MG63 (cell line): Measurements from ENCODE around the gene RASGEF1B. TPM values are rescaled to one million over a fixed set of nuclear protein-coding genes. Genes with fewer than 3 reads are reported as not detected.

ENCODE experiments used
- DNase-seq: peaks from one replicate; pipeline ENCODE4 v3.0.0-alpha.2; 2020
- H3K27me3 ChIP-seq: fragments of 250-450 bp; sonication (Bioruptor Pico); 2 replicates; pipeline ENCODE4 v1.5.1; 2020; ENCODE audit warnings: mild to moderate bottlenecking, moderate library complexity
- H3K36me3 ChIP-seq: fragments of 250-450 bp; sonication (Bioruptor Pico); 2 replicates; pipeline ENCODE4 v1.5.1; 2020; ENCODE audit warnings: mild to moderate bottlenecking, moderate library complexity
- H3K4me3 ChIP-seq: fragments of 250-450 bp; sonication (Bioruptor Pico); 2 replicates; pipeline ENCODE4 v1.5.1; 2020; ENCODE audit warnings: mild to moderate bottlenecking, moderate library complexity
- H3K9me3 ChIP-seq: fragments of 250-450 bp; sonication (Bioruptor Pico); 2 replicates; pipeline ENCODE4 v1.5.1; 2020; ENCODE audit warnings: mild to moderate bottlenecking, moderate library complexity
- total RNA-seq: library from RNA; depleted of rRNA; stranded (reverse); fragments of >200 nt; shearing (Covaris generic); gene quantifications from 2 replicates; pipeline ENCODE4 v1.2.3, GENCODE V29; 2014; ENCODE audit warnings: low replicate concordance; rRNA removed

RASGEF1B gene
- total RNA-seq = 0.53 TPM in 1 of 2 replicates, not detected in the other

DNA sequence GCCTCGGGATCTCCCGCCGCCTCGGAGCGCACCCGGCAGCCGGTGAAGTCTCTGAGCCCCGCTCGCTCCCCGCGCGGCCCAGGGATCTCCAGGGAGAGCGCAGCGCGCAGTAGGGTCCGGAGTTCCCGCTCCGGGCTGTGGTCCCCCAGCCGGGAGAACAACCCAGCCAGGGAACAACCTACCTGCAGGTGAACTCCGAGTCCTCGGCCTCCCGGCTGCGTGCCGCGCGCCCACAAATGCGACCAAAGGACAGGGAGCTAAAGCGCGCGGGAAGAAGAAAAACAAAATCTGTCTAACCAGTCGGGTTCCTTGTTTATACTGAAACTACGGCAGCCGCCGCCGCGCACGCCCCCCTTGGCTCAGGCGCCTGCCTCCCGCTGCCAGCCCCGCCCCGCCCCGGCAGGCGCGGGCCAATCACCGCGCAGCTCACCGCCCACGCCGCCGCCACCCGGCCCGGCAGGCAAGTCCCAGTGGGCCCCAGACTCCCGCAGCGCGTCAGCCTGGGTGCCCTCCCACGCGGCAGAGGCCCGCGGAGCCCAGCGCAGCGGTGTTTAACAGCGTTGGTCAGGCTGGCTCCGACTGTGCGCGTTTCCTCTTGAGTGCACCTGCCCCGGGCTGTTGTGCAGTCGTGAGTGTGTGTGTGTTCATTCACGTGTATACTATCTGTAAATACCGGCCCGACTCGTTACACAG, at the start of gene RASGEF1B:
Gene RASGEF1B, minus strand, starts transcription at position 320 of the 693 bp plus-strand sequence. CDS start 12,399 bp downstream, outside the sequence.
- Histone ChIP-seq H3K9me3 (no peaks in the 10 kb centered on the region), H3K36me3 (no peaks in the 10 kb centered on the region), H3K4me3 (peak within 1 kb of the TSS; percentile 49), H3K27me3 (peaks cover 8% of the 10 kb centered on the region; the same call in 1 of the 2 replicates)
- peak; percentile 71 for DNase-seq

DNA sequence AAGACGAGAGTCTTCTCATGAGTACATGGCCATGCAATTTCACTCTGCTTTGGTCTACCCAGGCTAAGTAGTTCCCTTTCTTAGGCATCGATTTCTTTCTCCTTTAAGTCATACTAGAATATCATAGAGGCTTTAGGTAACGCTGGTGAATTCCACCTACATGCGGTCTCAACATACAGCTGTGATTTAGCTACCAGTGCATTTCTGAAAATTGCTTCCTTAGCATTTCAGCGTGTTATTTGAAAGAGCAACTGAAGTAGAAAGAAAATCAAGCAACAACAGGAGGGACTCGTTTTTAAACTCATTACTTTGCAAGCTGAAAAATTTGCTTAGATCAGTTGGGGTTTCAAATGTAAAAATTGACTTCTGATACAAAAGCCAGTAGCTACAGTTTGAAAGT, 48.1 kb upstream of the RASGEF1B start:
- Histone ChIP-seq H3K9me3 (no peaks in the 10 kb centered on the region), H3K27me3 (no peaks in the 10 kb centered on the region), H3K36me3 (no peaks in the 10 kb centered on the region), H3K4me3 (no peak overlapping the region)
- no peak for DNase-seq

DNA sequence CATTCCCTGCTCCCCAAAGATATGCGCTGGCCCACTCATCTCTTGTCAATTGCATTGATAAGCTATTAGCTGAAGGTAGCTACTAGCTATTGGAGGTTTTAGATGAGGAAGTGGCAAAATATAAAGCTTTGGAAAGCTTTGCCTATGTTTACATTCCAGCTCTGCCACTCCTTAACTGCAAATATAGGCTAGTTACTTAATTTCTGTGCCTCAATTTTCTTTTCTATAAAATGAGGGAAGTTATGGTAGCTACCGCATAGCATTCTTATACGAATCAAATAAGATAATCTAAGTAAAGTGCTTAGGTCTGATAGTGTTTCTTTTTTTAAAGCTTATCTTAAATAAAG, 47.7 kb upstream of the RASGEF1B start:
- DNase-seq = no peak
- Histone ChIP-seq H3K9me3 (no peaks in the 10 kb centered on the region), H3K27me3 (no peaks in the 10 kb centered on the region), H3K4me3 (no peak overlapping the region), H3K36me3 (no peaks in the 10 kb centered on the region)

DNA sequence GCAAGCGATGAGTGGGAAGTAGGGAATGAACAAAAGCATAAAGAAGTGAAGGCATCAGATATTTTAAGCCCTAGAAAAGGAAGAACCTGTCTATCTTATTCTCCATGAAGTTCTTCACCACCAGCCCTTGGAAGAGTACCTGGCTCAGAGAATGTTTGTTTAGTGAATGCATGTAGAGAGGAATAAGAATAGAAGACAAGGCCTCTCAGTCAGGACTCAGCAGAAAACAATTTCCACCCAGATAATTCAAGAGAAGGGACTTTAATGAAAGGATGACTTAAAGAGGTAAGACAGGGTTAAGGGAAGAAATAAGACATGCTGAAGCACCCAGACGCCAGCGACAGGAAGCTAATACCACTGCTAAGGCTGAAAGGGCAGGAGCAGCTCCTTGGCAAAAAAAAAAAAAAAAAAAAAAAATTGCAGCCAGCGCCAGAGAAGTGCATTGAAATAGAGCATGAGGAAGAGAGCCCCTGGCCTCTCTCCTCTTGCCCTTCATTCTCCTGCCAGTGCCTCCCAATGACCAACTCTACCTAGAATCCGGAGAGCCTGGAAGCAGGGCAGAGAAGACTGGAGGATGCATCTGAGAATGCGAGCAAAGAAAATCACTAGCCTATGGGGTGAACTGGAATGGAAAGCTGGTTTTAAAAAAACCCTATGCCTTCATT, 47.2 kb upstream of the RASGEF1B start:
- H3K36me3 ChIP-seq = no peaks in the 10 kb centered on the region
- no peaks in the 10 kb centered on the region for H3K27me3 ChIP-seq
- no peak for DNase-seq
- no peak overlapping the region for H3K4me3 ChIP-seq
- H3K9me3 ChIP-seq = no peaks in the 10 kb centered on the region

DNA sequence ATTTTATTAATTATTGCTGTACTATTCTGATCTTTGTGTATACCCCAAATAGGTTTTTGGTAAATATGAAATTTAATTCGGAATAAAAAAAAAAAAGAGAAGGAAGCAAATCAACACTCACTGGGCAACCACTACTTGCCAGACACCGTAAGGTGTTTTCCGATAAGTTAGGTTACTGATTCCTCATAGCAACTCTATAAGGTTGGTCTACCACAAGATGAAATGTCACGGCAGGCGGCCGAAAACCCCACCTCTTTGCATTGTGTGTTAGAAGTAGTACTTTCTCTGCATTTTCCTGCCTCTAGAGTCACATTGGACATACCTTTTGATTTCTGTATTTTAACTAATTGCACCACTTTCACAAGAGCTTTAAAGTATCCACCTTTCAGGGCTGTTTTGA, 44.5 kb upstream of the RASGEF1B start:
- no peak overlapping the region for H3K4me3 ChIP-seq
- H3K27me3 ChIP-seq = no peaks in the 10 kb centered on the region
- H3K9me3 ChIP-seq = no peaks in the 10 kb centered on the region
- H3K36me3 ChIP-seq = no peaks in the 10 kb centered on the region
- DNase-seq = no peak

DNA sequence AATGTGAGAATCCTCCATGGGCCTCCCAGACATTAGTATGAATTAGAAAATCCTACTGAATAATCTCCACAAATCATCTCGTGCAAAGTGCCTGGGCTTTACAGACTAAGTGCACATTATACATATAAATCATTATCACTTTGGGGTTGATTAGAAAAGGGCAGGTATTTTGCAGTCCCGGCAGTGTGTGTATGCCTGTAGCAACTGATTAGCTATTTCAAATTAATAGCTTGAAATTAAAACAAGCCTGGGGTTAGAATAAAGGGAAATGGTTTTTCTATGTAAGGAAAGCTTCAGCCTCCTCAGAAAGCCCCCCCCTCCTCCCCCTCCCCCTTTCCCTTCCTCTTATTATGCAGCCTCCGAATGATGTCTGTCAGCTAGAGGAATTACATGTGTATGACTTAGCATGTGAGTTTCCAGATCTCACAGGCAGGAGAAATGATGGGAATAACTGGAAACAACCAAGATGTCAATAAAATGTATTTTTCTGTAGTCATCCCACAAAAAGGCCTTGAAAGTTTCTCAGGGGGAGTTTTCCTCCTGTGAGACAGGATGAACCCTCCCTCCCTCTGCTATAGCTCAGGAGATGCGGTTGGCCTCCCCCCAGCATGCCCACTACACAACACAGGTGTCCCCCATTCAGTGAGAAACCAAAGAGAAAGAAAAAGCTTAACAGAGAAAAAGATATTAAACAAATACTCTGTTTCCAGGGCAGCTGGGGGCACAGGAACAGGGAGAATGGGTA, 41.2 kb upstream of the RASGEF1B start:
- no peaks in the 10 kb centered on the region for H3K36me3 ChIP-seq
- H3K9me3 ChIP-seq = no peaks in the 10 kb centered on the region
- no peak overlapping the region for H3K4me3 ChIP-seq
- no peaks in the 10 kb centered on the region for H3K27me3 ChIP-seq
- no peak for DNase-seq

DNA sequence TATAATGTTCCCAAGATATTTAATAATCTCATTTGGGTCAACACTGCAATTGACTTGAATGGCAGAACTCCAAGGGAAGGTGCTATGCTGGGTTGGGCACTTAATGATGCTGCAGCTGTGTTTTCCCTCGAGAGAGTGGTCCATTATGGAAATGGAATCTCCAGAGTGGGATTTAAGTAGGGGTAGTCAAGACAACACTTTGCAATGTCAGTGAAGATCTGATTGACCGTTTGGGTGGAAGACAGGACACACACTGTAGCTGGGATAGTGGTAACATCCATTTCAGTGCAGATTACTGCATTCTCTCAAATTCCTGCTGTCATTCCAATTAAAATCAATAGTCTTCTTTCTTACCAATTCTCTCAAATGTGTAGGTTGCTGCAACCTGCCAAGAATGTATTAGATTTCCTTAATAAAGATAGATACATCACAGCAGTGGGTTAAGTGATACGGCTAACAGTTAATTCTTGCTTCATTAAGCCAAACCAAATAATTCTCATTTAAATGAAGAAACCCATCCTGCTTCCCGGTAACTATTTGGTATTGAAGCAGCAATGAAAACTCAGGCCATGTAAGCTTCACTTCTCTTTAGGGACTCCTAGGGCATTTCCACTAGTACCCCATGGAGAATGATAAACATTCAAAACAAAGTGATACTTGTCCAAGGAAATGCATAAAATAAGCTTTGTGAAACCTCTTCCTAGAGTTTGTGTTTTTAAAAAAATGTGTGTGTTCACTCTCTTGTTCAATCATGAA, 40.5 kb upstream of the RASGEF1B start:
- no peaks in the 10 kb centered on the region for H3K36me3 ChIP-seq
- no peaks in the 10 kb centered on the region for H3K27me3 ChIP-seq
- no peak for DNase-seq
- no peaks in the 10 kb centered on the region for H3K9me3 ChIP-seq
- no peak overlapping the region for H3K4me3 ChIP-seq

DNA sequence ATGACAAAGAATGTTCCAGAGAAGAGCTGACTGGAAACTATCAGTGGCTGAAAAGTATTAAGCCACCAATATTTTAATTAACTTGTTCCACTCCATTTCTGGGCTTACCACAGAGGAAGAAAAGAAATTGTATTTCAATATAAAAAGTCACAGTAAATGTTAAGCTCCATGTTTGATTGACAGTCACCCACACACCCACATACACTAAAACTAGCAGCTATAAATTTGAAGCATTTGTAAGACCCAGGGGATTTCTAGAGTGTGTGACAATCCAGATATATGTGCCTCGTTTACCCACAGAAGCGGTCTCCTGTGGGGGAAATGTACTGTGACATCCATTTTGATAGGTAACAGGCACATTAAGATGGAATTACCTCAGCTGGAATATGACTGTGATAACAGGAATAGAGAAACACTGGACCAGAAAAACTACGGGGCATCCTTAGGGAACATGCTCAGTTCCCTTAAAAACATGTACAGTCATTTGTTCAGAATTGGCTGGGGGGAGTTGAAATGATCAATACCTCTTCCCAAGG, 39.0 kb upstream of the RASGEF1B start:
- Histone ChIP-seq H3K36me3 (no peaks in the 10 kb centered on the region), H3K27me3 (no peaks in the 10 kb centered on the region), H3K4me3 (no peak overlapping the region), H3K9me3 (no peaks in the 10 kb centered on the region)
- no peak for DNase-seq

DNA sequence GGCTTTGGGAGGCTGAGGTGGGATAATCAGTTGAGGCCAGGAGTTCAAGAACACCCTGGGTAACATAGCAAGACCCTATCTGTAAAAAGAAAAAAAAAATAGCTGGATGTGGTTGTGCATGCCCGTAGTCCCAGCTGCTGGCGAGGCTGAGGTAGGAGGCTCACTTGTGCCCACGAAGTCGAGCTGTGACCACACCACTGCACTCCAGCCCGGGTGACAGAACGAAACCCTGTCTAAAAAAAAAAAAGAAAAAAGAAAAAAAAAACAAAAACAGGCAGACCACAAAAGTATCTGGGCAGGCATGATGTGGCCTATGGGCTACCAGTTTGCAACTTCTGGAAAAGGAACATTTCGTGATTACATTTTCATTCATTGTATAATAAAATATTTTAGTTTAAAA, 38.1 kb upstream of the RASGEF1B start:
- no peak overlapping the region for H3K4me3 ChIP-seq
- no peaks in the 10 kb centered on the region for H3K27me3 ChIP-seq
- no peak for DNase-seq
- H3K9me3 ChIP-seq = no peaks in the 10 kb centered on the region
- no peaks in the 10 kb centered on the region for H3K36me3 ChIP-seq

DNA sequence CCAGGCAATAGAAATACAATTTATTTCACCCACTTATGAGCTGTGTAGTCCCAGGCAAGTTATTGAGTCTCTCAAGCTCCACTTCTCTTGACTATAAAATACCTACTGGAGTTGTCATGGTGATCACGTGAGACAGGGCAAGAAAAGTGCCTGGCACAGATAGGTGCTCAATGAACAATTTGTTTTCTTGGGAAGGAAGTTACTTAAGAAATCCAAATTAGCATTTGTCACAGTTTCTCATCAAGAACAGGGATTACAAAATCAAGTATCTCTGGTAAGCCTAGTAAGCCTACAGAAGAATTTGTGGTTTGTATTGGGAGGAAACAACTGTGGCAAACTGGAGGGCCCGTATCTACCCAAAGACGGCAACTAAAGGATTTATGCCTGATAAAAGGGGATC, 37.5 kb upstream of the RASGEF1B start:
- no peak for DNase-seq
- Histone ChIP-seq H3K9me3 (no peaks in the 10 kb centered on the region), H3K27me3 (no peaks in the 10 kb centered on the region), H3K36me3 (no peaks in the 10 kb centered on the region), H3K4me3 (no peak overlapping the region)

DNA sequence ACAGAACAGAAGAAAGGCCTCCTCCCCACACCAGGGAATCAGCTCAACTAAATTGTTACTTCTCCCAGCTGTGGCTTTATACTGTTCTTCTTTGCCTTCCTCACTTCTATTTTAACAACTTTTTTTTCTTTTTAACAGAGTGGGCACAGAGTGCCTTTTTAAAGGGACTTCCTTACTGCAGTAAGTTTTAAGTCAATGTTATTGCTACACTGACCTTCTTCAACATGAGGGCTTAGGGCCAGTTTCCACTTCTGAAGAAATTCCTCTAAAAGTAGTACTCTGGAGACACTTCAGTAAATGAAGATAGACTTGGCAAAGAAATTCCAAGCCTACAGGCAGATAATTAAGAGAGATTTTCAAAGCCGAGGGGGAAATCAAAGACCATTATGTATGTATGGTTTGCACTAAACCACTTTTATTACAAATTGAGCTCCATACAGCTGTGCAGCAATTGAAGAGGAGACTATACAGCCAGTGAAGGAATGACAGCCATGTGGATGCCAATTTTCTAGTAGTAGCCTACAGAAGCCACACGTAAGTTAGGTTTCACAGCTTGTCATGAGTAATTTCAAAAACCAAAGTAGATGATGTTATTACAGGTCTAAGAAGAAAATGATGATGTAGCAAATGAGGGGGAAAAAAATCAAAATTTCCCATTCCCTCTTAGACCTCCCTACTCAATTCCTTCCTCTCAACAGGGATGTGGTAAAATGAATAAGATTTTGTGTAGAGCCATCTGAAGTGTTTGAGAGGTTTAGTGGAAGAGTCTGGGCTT, 36.9 kb upstream of the RASGEF1B start:
- Histone ChIP-seq H3K4me3 (no peak overlapping the region), H3K9me3 (no peaks in the 10 kb centered on the region), H3K36me3 (no peaks in the 10 kb centered on the region), H3K27me3 (no peaks in the 10 kb centered on the region)
- DNase-seq = no peak

DNA sequence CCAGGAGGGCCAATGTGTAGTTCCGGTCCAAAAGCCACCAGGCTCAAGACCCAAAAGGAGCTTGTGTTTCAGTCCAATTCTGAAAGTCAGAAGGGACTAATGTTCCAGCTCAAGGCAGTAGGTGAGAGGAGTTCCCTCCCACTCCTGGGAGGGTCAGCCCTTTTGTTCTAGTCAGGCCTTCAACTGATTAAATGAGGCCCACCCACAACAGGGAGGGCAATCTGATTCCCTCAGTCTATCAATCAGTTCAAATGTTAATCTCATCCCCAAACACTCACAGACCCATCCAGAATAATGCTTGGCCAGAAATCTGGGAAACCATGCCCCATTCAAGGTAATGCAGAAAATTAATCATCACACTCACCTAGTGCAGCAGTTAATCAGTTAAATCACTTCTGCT, 35.8 kb upstream of the RASGEF1B start:
- no peaks in the 10 kb centered on the region for H3K36me3 ChIP-seq
- no peak overlapping the region for H3K4me3 ChIP-seq
- no peaks in the 10 kb centered on the region for H3K27me3 ChIP-seq
- DNase-seq = no peak
- H3K9me3 ChIP-seq = no peaks in the 10 kb centered on the region

DNA sequence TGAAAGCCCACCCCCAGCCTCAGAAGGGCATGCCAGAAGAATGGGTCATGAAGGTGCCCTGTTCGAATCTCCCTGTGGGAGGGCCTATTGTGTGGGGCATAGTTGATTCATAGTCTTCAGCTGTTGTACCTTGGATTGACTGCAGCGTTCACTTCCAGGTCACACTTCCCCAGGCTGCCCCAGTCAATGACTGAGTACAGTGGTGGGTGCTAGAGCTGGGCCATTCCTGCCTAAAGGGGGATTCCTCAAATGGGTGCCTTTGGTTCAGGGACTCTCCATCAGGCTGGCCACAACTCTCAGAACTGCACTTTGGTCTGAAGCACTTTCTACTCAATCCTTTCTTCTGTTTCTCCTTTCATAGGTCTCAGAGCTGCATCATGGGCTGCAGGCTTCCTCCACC, 35.0 kb upstream of the RASGEF1B start:
- Histone ChIP-seq H3K9me3 (no peaks in the 10 kb centered on the region), H3K27me3 (no peaks in the 10 kb centered on the region), H3K36me3 (no peaks in the 10 kb centered on the region), H3K4me3 (no peak overlapping the region)
- DNase-seq = no peak

DNA sequence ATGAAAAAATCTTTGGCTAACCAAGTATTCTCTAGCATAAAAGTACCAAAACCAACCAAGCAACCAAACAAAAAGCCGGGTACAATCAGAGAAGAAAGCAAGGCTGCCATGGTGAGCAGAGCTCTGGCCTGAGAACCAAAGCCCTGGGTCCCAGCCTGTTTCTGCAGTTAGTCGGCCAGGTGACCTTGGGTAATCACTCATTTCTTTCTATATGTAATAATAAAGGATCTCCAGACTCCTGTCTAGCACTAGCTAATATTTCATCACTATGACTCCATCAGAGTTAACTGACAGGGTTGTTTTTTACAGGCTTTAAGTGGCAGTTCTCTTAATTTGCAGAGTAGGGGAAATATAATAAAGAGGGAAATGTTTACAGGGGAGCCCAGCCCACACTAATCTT, 34.0 kb upstream of the RASGEF1B start:
- no peaks in the 10 kb centered on the region for H3K9me3 ChIP-seq
- no peaks in the 10 kb centered on the region for H3K27me3 ChIP-seq
- no peaks in the 10 kb centered on the region for H3K36me3 ChIP-seq
- no peak for DNase-seq
- no peak overlapping the region for H3K4me3 ChIP-seq

DNA sequence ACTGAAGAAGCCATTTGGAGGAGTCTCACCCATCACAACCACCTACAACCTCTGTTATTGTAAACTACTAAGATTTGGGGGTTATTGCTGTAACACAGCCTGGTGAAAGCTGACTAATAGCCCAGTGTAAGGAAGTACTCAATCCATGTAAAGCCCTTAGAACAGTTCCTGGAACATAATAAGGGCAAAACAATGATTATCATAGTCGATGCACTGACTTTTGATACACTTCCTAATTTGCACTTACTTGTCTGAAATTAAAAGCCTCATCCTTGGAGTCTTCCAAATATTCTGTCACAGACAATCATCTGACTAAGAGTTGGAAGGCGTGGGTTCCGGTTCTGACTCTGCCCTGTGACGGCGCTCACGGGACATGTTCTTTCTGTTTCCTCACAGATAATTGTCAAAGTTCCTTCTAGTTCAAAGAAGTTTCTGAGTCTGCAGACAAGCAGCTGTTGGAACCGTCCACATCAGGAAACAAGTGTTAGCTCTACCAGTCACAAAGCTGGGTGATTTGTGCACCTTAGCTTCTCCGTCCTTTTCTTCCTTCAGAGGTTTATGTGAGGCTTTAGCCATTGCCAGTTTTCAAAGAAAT, 33.4 kb upstream of the RASGEF1B start:
- H3K4me3 ChIP-seq = no peak overlapping the region
- H3K9me3 ChIP-seq = no peaks in the 10 kb centered on the region
- H3K36me3 ChIP-seq = no peaks in the 10 kb centered on the region
- H3K27me3 ChIP-seq = no peaks in the 10 kb centered on the region
- DNase-seq = no peak
